ES-I3 (cell line): ENCODE measurements around the gene RNF223.
"Not testable (repeated sequence)": the region's sequence is repeated elsewhere in the genome, so short reads cannot be mapped to it uniquely, and the experiment has no call there.

ENCODE experiments used
- H3K36me3 ChIP-seq: 2 replicates; pipeline ENCODE4 v1.6.1; 2013; ENCODE audit warnings: mild to moderate bottlenecking, low read length, control low read depth, moderate library complexity; ENCODE audit not compliant: insufficient read depth
- H3K4me1 ChIP-seq: 2 replicates; pipeline ENCODE4 v1.6.1; 2013; ENCODE audit warnings: mild to moderate bottlenecking, control low read depth, low read length; ENCODE audit not compliant: insufficient read depth
- H3K9ac ChIP-seq: 2 replicates; pipeline ENCODE4 v1.6.1; 2013; ENCODE audit warnings: low read depth, mild to moderate bottlenecking, low read length, moderate library complexity
- H3K9me3 ChIP-seq: 2 replicates; pipeline ENCODE4 v1.6.1; 2013; ENCODE audit warnings: mild to moderate bottlenecking, low read length, moderate library complexity; ENCODE audit not compliant: control insufficient read depth, insufficient read depth

The RNF223 gene

GRCh38 chr1:1115786-1116700, 41.9 kb upstream of the RNF223 start, which contains the start of gene C1orf159:
Gene C1orf159, minus strand, starts transcription at chr1:1116089. Its CDS starts 24,546 bp downstream, at chr1:1091543.
- Histone ChIP-seq H3K9ac (peak within 1 kb of the TSS; percentile 59), H3K36me3 (no peaks in the 10 kb centered on the region; the same call in 1 of the 2 replicates), H3K4me1 (no peaks in the 10 kb centered on the region), H3K9me3 (peaks cover 2% of the 10 kb centered on the region; the same call in 1 of the 2 replicates)

DNA sequence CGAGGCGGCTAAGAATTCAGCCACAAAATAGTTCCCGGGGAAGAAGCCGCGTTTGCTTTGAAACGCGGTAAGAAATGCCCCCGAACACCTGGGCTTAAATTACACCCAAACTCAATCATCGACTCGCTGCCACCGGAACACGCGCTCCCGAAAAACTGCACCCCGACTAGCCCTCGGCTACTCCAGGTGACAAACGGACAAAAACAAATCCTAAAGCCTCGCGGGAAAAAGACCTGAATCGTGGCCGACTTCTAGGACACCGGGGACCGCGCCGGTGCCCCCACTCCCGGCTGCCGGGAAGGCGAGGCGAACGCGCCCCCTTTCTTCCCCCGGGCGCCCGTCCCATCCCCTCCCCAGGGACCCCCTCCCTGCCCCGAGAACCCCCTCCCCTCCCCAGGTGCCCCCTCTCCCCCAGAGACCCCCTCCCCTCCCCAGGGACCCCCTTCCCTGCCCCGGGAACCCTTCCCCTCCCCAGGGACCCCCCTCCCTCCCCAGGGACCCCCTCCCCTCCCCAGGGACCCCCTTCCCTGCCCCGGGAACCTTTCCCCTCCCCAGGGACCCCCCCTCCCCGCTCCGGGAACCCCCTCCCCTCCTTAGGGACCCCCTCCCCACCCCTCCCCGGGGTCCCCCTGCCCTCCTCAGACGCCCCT, 41.2 kb upstream of the RNF223 start:
- Histone ChIP-seq H3K4me1 (no peaks in the 10 kb centered on the region), H3K36me3 (no peaks in the 10 kb centered on the region; the same call in 1 of the 2 replicates), H3K9ac (peak overlapping the region; percentile 32), H3K9me3 (peaks cover 2% of the 10 kb centered on the region; the same call in 1 of the 2 replicates)

- Histone ChIP-seq H3K4me1 (no peaks in the 10 kb centered on the region), H3K9me3 (peaks cover 2% of the 10 kb centered on the region; the same call in 1 of the 2 replicates), H3K36me3 (no peaks in the 10 kb centered on the region; the same call in 1 of the 2 replicates), H3K9ac (no peak overlapping the region)
Measured at GRCh38 chr1:1114431-1114830, 40.3 kb upstream of the RNF223 start.

DNA sequence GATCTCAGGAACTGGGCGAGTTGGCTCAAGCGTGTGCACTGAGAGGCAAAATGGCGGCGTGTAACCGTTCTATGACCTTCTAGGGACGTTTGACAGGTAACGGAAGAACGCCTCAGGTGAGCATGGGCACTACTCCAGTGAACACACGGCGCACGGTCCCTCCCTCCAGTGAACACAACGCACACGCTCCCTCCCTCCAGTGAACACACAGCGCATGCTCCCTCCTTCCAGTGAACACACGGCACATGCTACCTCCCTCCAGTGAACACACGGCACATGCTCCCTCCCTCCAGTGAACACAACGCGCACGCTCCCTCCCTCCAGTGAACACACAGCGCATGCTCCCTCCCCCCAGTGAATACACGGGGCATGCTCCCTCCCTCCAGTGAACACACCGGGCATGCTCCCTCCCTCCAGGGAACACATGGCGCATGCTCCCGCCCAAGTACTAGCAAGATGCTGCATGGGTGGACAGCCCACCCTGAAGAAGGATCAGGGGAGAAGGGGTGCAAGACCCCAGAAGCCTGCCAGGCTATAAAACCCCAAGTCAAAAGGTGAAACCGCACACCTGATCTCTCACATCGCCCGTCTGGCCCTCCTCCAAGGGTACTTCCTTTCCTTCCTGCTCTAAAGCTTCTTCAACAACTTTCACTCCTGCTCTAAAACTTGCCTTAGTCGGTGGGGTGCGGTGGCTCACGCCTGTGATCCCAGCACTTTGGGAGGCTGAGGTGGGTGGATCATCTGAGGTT, 38.3 kb upstream of the RNF223 start:
- H3K9me3 ChIP-seq: peaks cover 2% of the 10 kb centered on the region; the same call in 1 of the 2 replicates
- no peak overlapping the region for H3K9ac ChIP-seq
- H3K36me3 ChIP-seq: no peaks in the 10 kb centered on the region; the same call in 1 of the 2 replicates
- no peaks in the 10 kb centered on the region for H3K4me1 ChIP-seq

DNA sequence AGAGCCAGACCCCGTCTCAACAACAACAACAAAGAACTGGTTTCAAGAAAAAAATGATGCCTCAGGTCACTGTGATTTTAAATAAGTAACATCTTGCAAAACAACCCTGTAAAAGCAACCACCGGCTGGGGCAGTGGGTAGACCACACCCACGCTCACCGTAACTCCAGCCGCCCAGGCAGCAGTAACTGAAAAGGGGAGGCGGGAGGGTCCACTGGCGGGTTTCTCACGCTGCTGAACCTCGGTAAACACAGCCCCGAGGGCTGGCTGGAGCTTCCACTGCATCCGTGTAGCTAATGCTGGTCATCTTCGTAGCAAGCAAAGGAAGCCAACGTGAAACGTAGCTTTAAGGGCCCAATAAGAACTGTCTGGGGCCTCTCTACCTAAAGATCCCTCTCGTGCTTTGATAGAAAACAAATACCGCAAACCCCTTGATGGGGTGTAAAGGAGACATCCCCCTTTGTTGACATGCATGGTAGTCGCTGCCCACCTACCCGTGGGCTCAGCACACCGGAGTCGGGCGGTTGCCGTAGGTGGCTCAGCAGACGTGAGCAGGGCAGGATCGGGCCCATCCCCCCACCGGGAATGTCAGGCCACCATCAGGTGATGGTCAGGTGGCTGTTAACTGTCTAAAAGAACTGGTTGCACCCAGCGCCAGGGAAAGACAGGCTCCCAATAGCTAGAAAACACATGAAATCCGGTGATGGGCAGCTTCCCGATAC, 37.6 kb upstream of the RNF223 start:
- Histone ChIP-seq H3K9ac (no peak overlapping the region), H3K36me3 (no peaks in the 10 kb centered on the region; the same call in 1 of the 2 replicates), H3K9me3 (peaks cover 2% of the 10 kb centered on the region; the same call in 1 of the 2 replicates), H3K4me1 (no peaks in the 10 kb centered on the region)

GRCh38 chr1:1110561-1110971, 36.5 kb upstream of the RNF223 start:
- Histone ChIP-seq H3K9me3 (peaks cover 7% of the 10 kb centered on the region), H3K36me3 (no peaks in the 10 kb centered on the region; the same call in 1 of the 2 replicates), H3K4me1 (no peaks in the 10 kb centered on the region), H3K9ac (no peak overlapping the region)

GRCh38 chr1:1109743-1110142, 35.6 kb upstream of the RNF223 start:
- Histone ChIP-seq H3K9ac (no peak overlapping the region), H3K4me1 (no peaks in the 10 kb centered on the region), H3K36me3 (no peaks in the 10 kb centered on the region; the same call in 1 of the 2 replicates)

GRCh38 chr1:1106510-1107221, 32.6 kb upstream of the RNF223 start:
- Histone ChIP-seq H3K4me1 (no peaks in the 10 kb centered on the region), H3K9ac (no peak overlapping the region), H3K9me3 (peaks cover 5% of the 10 kb centered on the region; the same call in 1 of the 2 replicates), H3K36me3 (no peaks in the 10 kb centered on the region)

More at GRCh38 chr1:1109743-1110142, 35.6 kb upstream of the RNF223 start:
- H3K9me3 ChIP-seq: peaks cover 7% of the 10 kb centered on the region

DNA sequence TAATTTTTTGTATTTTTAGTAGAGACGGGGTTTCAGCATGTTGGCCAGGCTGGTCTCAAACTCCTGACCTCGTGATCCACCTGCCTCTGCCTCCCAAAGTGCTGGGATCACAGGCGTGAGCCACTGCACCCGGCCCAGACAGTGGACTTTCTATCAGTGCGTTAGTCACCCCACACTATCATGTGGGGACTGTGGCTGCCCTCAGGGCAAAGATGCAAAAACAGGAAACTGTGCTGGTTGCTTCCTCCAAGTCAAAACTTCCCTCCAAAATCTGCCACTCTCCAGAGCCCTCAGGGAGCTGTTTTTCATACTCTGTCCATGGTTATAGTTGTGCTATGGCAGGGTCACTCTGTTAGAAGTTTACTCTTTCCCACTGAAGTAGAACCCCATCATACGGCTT, 30.0 kb upstream of the RNF223 start:
- not testable (repeated sequence) for H3K9ac ChIP-seq, H3K4me1 ChIP-seq, H3K9me3 ChIP-seq, H3K36me3 ChIP-seq

DNA sequence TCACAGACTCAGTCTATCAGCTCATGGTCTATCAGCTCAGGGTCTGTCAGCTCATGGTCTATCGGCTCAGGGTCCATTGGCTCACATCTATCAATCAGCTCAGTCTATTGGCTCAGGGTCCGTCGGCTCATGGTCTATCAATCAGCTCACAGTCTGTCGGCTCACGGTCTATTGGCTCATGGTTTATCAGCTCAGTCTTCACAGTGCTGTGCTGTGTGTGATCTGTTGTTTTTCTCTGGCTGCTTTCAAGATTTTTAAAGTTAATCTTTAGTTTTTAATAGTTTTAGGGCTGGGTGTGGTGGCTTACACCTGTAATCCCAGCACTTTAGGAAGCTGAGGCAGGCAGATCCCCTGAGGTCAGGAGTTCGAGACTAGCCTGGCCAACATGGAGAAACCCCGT, 27.4 kb upstream of the RNF223 start:
- Histone ChIP-seq H3K36me3 (no peaks in the 10 kb centered on the region), H3K4me1 (no peaks in the 10 kb centered on the region), H3K9ac (no peak overlapping the region), H3K9me3 (peaks cover 5% of the 10 kb centered on the region; the same call in 1 of the 2 replicates)

DNA sequence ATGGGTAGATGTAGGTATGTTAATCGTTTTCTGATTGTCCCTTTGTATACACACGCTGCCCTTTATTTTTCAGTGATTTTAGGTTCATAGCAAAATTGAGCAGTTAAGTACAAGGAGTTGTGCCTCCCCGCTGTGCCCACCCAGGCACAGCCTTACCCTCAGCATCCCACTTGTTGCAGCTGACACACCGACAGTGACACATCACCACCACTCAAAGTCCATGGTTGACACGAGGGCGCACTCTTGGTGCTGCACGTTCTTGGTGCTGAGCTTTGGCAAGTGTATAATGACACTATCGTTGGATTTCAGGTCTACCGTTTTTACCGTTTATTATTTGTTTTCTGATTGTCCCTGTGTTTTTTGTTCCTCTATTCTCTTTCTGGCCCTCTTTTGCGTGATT, 26.2 kb upstream of the RNF223 start:
- Histone ChIP-seq H3K9ac (no peak overlapping the region), H3K9me3 (no peaks in the 10 kb centered on the region; the same call in 1 of the 2 replicates), H3K4me1 (no peaks in the 10 kb centered on the region), H3K36me3 (no peaks in the 10 kb centered on the region)

- Histone ChIP-seq H3K4me1 (no peaks in the 10 kb centered on the region), H3K9me3 (no peaks in the 10 kb centered on the region; the same call in 1 of the 2 replicates), H3K9ac (no peak overlapping the region), H3K36me3 (no peaks in the 10 kb centered on the region)
Measured at GRCh38 chr1:1099506-1100183, 25.5 kb upstream of the RNF223 start.
